Endothelial cell of umbilical vein (primary cell): ENCODE data around the gene COPS9. TPM values are rescaled to one million over a fixed set of nuclear protein-coding genes. Genes with fewer than 3 reads are reported as not detected.

Source experiments
- BruUV-seq: library from RNA; stranded (reverse); fragments of 400-500 nt; replicated peaks from 2 replicates; lab custom pipeline; 2021; lab: Mats Ljungman, UMichigan
- CTCF ChIA-PET: fragments of 300-600, 350-600 bp; sonication (Branson Sonifier 250); formaldehyde crosslinking; loops from one replicate; lab custom pipeline; 2021; ENCODE audit warnings: antibody characterized with exemption, inconsistent platforms; lab: Charles Lee
- POLR2A ChIA-PET: fragments of 300-600, 350-600 bp; sonication (Branson Sonifier 250); formaldehyde crosslinking; loops from one replicate; lab custom pipeline; 2021; ENCODE audit warnings: antibody characterized with exemption, inconsistent platforms; lab: Charles Lee
- DNase-seq: peaks from one replicate; pipeline ENCODE4 v3.0.0-alpha.2; 2011; ENCODE audit warnings: low read depth, low spot score
- FAIRE-seq: peaks from 2 replicates; lab custom pipeline; 2011; peaks lifted over from hg19 to GRCh38; lab: Jason Lieb, UNC
- H2AFZ ChIP-seq: 2 replicates; pipeline ENCODE4 v1.6.0; 2012; ENCODE audit warnings: low read depth, low read length, control low read depth, inconsistent platforms
- H3K27ac ChIP-seq: 2 replicates; pipeline ENCODE4 v1.5.1; 2011; ENCODE audit warnings: low read depth, mild to moderate bottlenecking, control low read depth, low read length, moderate library complexity; ENCODE audit not compliant: insufficient read depth
- H3K27me3 ChIP-seq, 2 experiments: 2 replicates each; pipeline versions ENCODE4 v1.6.0 to v1.6.1; 2011; ENCODE audit warnings: low read length in 2 of 2, mixed read lengths in 1 of 2; ENCODE audit not compliant: control insufficient read depth in 2 of 2, insufficient read depth in 2 of 2
- H3K36me3 ChIP-seq, 2 experiments: 2 replicates in 1 of 2; 3 replicates in 1 of 2; pipeline ENCODE4 v1.5.1; 2011; ENCODE audit warnings: low read length in 2 of 2, mild to moderate bottlenecking in 1 of 2, moderate library complexity in 1 of 2; ENCODE audit not compliant: control insufficient read depth in 2 of 2, insufficient read depth in 2 of 2; ENCODE audit errors: extremely low read depth in 1 of 2
- H3K4me1 ChIP-seq: 3 replicates; pipeline ENCODE4 v1.5.1; 2011; ENCODE audit warnings: mild to moderate bottlenecking, low read length; ENCODE audit not compliant: control insufficient read depth, insufficient read depth; ENCODE audit errors: extremely low read depth
- H3K4me2 ChIP-seq: 2 replicates; pipeline ENCODE4 v1.6.1; 2011; ENCODE audit warnings: low read length, control low read depth, mixed read lengths; ENCODE audit not compliant: insufficient read depth
- H3K4me3 ChIP-seq, 3 experiments: fragments of 200-600 bp in 1 of 3; sonication (generic), shearing (Covaris generic) in 1 of 3; replicated peaks in 1 of 3; 2 replicates each; pipeline ENCODE4 v1.5.1; 2011 to 2016; ENCODE audit warnings: control low read depth in 3 of 3, low read length in 3 of 3, mild to moderate bottlenecking in 2 of 3, inconsistent platforms in 1 of 3, low read depth in 1 of 3, moderate library complexity in 1 of 3; ENCODE audit not compliant: insufficient read depth in 1 of 3
- H3K79me2 ChIP-seq: 2 replicates; pipeline ENCODE4 v1.6.0; 2012; ENCODE audit warnings: low read length, inconsistent platforms; ENCODE audit not compliant: control insufficient read depth, insufficient read depth
- H3K9ac ChIP-seq: replicated peaks from 2 replicates; pipeline ENCODE3; 2011; ENCODE audit warnings: low read length, control low read depth; ENCODE audit not compliant: insufficient read depth; ENCODE audit errors: extremely low read depth
- H3K9me1 ChIP-seq: replicated peaks from 3 replicates; pipeline ENCODE4 v1.6.0; 2011; ENCODE audit warnings: mild to moderate bottlenecking, low read length; ENCODE audit not compliant: control insufficient read depth, insufficient read depth; ENCODE audit errors: extremely low read depth
- H3K9me3 ChIP-seq: replicated peaks from 2 replicates; pipeline ENCODE4 v1.5.1; 2012; ENCODE audit warnings: low read length, inconsistent platforms; ENCODE audit not compliant: control insufficient read depth, insufficient read depth
- H4K20me1 ChIP-seq: replicated peaks from 2 replicates; pipeline ENCODE3; 2011; ENCODE audit warnings: mild to moderate bottlenecking, low read length; ENCODE audit not compliant: control insufficient read depth, insufficient read depth; ENCODE audit errors: extremely low read depth
- EZH2 ChIP-seq: IDR thresholded peaks from 2 replicates; pipeline ENCODE4 v1.6.1; 2012; ENCODE audit warnings: borderline replicate concordance, low read depth, mild to moderate bottlenecking, moderate library complexity, low read length, inconsistent platforms; ENCODE audit not compliant: severe bottlenecking
- FOS ChIP-seq: IDR thresholded peaks from 2 replicates; pipeline ENCODE4 v1.6.1; 2011; ENCODE audit warnings: mild to moderate bottlenecking, low read length, moderate library complexity, borderline replicate concordance; ENCODE audit not compliant: insufficient read depth
- GATA2 ChIP-seq: IDR thresholded peaks from 2 replicates; pipeline ENCODE4 v1.7.0; 2011; ENCODE audit warnings: low read depth, mild to moderate bottlenecking, moderate library complexity, mixed read lengths, low read length; ENCODE audit not compliant: insufficient read length, insufficient read depth
- JUN ChIP-seq: IDR thresholded peaks from 2 replicates; pipeline ENCODE4 v1.6.1; 2011; ENCODE audit warnings: borderline replicate concordance, low read depth; ENCODE audit not compliant: insufficient read length, insufficient read depth
- MYC ChIP-seq: IDR thresholded peaks from one replicate; pipeline ENCODE4 v1.6.1; 2011; ENCODE audit warnings: mild to moderate bottlenecking, low read depth, low read length
- POLR2A ChIP-seq: IDR thresholded peaks from 2 replicates; pipeline ENCODE4 v1.6.1; 2012; ENCODE audit warnings: low read depth, mild to moderate bottlenecking, control low read depth, low read length
- POLR2AphosphoS5 ChIP-seq: IDR thresholded peaks from 2 replicates; pipeline ENCODE4 v1.6.1; 2012; ENCODE audit warnings: low read depth, mild to moderate bottlenecking, control low read depth, low read length, moderate library complexity; ENCODE audit not compliant: insufficient read depth
- dilution Hi-C: fragments of 300-500 bp; cut with MboI; formaldehyde crosslinking; loops from one replicate; pipeline ENCODE4 v1.15.0; 2019; ENCODE audit warnings: low sequenced_read_pairs; ENCODE audit not compliant: extremely low pct_ligation_motif_present
- intact Hi-C: fragments of 100-400 bp; cut with micrococcal nuclease; formaldehyde crosslinking; loops from one replicate; pipeline ENCODE4 v1.10.0; 2022
- polyA plus RNA-seq, 4 experiments: library from polyadenylated mRNA; depleted of rRNA in 3 of 4; stranded (reverse) in 3 of 4; unstranded in 1 of 4; fragments of >200 nt; gene quantifications; 2 replicates each; pipeline versions ENCODE4 v1.2.1 to v1.2.3, GENCODE V29; 2011 to 2012; ENCODE audit warnings: missing spikeins in 1 of 4
- total RNA-seq: library from RNA; stranded (reverse); gene quantifications from 2 replicates; pipeline ENCODE4 v1.2.3, GENCODE V29; 2021
- TF ChIP-seq, protein P1 (sequence below), 2 donors: IDR thresholded peaks; 1 replicate in 1 of 2; 2 replicates in 1 of 2; pipeline ENCODE4 v1.5.1; 2011; ENCODE audit warnings: low read length in 2 of 2, mild to moderate bottlenecking in 2 of 2, moderate library complexity in 2 of 2, control low read depth in 1 of 2, inconsistent platforms in 1 of 2, low read depth in 1 of 2; ENCODE audit not compliant: insufficient read depth in 1 of 2; ENCODE audit errors: extremely low read depth in 1 of 2
- TF ChIP-seq, protein P2 (sequence below): IDR thresholded peaks from 2 replicates; pipeline ENCODE4 v1.6.1; 2011; ENCODE audit not compliant: insufficient read depth, insufficient read length

Gene COPS9
- total and polyA plus RNA-seq, 2 donors (not counting 3 experiments of a cell fraction or from before 2014, with no cell fraction given): 196 to 361 TPM

DNA sequence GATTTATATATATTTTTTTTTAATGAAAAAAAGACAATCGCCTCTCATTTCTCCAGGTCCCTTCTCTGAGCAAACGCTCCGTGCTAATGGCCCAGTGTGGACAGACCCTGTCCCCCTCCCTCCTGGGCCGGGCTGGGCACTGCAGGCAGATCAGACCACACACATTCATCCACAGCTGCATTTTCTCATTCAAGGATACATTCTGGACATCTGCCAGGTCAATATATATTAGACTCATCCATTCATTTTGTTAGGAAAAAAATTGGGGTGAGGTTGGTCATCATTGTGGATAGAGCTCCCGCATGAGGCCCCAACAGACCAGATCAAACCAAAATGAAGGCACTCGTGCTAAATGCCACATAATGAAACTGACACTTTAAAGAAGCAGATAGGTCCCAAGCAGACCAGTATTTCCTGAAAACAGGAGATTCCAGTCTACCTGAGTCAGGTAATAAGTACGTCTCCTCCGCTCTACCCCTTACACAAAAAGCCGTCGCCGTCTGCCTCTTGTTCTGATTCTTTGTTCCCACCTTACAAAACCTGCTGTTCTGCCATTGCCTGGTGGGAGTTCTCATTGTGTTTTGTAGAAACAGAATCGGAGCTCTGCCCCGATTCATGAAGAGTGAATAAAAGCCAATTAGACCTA, 19.8 kb upstream of the COPS9 start:
- Histone ChIP-seq H3K4me3 (no peak overlapping the region), H3K9ac (no peak overlapping the region), H3K9me1 (no peaks in the 10 kb centered on the region), H4K20me1 (no peaks in the 10 kb centered on the region), H3K27ac (no peak overlapping the region), H3K79me2 (no peaks in the 10 kb centered on the region), H3K4me1 (no peaks in the 10 kb centered on the region), H3K9me3 (no peaks in the 10 kb centered on the region), H3K4me2 (no peak overlapping the region), H2AFZ (no peak overlapping the region), H3K36me3 (no peaks in the 10 kb centered on the region), H3K27me3 (no peaks in the 10 kb centered on the region)
- no peak for DNase-seq
- CTCF ChIA-PET: no interaction called here
- FAIRE-seq: no peak
- intact Hi-C loops: no loop called here
- dilution Hi-C loops: no loop called here
- POLR2A ChIA-PET: no interaction called here
- no TSS peak for BruUV-seq
- no peak for TF ChIP-seq FOS
- TF ChIP-seq, protein P1, sequence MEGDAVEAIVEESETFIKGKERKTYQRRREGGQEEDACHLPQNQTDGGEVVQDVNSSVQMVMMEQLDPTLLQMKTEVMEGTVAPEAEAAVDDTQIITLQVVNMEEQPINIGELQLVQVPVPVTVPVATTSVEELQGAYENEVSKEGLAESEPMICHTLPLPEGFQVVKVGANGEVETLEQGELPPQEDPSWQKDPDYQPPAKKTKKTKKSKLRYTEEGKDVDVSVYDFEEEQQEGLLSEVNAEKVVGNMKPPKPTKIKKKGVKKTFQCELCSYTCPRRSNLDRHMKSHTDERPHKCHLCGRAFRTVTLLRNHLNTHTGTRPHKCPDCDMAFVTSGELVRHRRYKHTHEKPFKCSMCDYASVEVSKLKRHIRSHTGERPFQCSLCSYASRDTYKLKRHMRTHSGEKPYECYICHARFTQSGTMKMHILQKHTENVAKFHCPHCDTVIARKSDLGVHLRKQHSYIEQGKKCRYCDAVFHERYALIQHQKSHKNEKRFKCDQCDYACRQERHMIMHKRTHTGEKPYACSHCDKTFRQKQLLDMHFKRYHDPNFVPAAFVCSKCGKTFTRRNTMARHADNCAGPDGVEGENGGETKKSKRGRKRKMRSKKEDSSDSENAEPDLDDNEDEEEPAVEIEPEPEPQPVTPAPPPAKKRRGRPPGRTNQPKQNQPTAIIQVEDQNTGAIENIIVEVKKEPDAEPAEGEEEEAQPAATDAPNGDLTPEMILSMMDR (IDR thresholded peaks at IDR 0.05; ENCODE audit: extremely low read depth in 1 of 2, insufficient read depth in 1 of 2, low read depth in 1 of 2, low read length in 2 of 2): no peak
- TF ChIP-seq POLR2A: no peak
- TF ChIP-seq POLR2AphosphoS5: no peak
- TF ChIP-seq, protein P2, sequence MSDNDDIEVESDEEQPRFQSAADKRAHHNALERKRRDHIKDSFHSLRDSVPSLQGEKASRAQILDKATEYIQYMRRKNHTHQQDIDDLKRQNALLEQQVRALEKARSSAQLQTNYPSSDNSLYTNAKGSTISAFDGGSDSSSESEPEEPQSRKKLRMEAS: no peak
- no peak for TF ChIP-seq JUN
- TF ChIP-seq GATA2: no peak
- TF ChIP-seq MYC: no peak
- TF ChIP-seq EZH2: no peak
